ENCODE measurements around the gene KRTAP1-5.
"Not testable (repeated sequence)": the region's sequence is repeated elsewhere in the genome, so short reads cannot be mapped to it uniquely, and the experiment has no call there.

KRTAP1-5 gene

DNA sequence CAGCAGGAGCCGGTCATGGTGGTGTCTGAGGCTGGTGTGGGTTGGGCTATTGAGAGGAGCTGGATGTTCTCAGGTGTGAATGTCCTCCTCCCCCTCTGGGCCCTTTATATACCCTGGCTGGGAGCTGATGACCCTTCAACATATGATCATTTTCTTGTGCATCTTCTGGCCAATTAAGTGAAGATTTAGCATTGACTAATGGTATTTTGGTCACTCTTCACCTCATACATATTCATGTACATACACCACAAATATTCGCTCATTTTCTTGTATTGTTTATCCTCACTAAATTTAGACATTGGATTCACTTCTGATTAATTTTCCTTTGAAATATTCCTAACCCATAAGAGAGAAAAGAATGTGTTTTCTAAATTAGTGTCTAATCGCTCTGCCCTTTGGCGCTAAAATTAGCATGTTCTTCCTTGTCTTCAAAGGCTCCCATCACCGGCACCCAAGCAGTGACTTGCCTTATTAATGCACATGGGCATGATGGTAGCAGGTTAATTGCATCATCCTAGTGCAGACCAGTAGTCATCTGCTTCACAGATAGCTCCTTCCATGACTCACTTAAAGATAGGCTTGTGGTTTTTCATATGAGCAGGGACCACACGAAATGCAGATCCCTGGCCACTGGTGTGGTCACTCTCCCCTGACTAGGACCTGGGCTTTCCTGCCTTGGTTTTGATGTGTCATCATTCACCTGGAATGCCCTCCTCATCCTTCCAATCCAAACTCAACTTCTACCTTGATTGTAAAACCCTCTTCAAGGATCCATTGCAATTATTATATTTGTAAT lies 39.0 kb upstream of the KRTAP1-5 start, which contains the start of gene KRTAP2-4:
Gene KRTAP2-4 (minus strand): TSS at position 51 of the 796 bp plus-strand sequence. CDS start 34 bp downstream, at position 17.
- FAIRE-seq = no peak
- no peak for DNase-seq (ENCODE audit: insufficient read length, low spot score)
- TF ChIP-seq, protein P1, sequence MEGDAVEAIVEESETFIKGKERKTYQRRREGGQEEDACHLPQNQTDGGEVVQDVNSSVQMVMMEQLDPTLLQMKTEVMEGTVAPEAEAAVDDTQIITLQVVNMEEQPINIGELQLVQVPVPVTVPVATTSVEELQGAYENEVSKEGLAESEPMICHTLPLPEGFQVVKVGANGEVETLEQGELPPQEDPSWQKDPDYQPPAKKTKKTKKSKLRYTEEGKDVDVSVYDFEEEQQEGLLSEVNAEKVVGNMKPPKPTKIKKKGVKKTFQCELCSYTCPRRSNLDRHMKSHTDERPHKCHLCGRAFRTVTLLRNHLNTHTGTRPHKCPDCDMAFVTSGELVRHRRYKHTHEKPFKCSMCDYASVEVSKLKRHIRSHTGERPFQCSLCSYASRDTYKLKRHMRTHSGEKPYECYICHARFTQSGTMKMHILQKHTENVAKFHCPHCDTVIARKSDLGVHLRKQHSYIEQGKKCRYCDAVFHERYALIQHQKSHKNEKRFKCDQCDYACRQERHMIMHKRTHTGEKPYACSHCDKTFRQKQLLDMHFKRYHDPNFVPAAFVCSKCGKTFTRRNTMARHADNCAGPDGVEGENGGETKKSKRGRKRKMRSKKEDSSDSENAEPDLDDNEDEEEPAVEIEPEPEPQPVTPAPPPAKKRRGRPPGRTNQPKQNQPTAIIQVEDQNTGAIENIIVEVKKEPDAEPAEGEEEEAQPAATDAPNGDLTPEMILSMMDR (IDR thresholded peaks at IDR 0.05; ENCODE audit: insufficient read depth, missing control alignments) = no peak

DNA sequence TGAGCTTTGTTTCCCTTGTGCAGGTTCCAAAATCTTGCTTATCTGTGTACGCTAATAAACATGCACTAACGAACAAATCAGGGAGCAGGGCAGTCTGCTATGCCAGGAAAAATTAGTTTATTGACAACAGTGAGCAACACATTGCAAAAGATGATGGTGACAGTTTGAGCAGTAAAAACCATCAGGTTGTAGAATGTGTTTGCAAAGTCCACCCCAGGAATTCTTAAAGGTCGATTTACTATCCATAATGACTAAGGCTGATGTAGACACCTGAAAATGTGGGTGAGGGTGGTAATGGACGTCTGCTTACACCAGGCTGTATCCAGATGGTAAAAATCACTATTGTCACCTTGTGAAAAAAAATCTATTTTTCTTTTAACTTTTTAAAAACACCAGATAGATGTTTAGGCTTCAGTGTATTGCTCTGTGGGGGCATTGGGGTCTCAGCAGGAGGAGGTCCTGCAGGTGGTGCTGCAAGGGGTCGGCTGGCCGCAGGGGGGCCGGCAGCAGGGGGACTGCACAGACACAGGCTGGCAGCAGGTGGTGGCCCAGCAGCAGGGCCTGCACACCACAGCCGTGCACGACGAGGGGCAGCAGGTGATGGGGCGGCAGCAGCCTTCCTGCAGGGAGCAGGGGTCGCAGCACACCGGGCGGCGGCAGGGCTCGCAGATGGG lies 38.1 kb upstream of the KRTAP1-5 start:
- not testable (repeated sequence) for DNase-seq (ENCODE audit: insufficient read length, low spot score); FAIRE-seq

DNA sequence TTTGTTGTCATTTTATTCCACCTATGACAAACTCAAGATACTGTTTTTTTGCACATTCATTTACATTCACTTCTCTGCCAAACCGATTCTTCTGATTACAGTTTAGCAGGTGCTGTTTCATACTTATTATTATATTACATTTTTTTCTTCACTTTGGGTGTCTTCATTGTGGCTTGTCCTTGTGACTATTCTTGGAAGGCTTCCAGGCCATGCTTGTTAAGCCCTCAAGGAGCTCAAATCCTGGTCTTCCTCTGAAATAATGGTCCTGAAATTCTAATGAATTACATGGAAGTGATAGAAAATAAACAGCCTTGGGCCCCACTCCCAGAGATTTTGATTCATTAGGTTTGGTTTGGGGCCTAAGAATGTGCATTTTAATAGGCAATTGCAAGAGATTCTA lies 37.3 kb upstream of the KRTAP1-5 start:
- FAIRE-seq (no peak), DNase-seq (ENCODE audit: insufficient read length, low spot score) (no peak)
- TF ChIP-seq, protein P1 (IDR thresholded peaks at IDR 0.05; ENCODE audit: insufficient read depth, missing control alignments) = no peak

DNA sequence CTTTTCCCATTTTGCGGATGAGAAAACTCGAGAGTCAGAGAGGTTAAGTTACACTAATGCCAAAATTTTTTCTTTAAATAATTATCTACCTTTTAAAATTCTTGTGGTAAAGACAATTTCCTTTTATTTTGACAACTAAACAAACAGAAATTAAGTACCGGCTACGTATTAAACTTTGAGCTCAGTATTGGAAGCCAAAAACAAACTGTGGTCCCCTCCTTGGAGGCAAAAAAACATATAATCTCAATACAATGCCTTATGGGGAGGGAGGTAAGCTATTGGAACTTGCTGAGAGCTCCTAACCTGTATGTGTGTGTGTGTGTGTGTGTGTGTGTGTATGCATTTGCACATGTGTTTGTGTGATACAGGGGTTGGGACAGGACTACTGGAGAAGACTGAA lies 36.4 kb upstream of the KRTAP1-5 start:
- FAIRE-seq (no peak), DNase-seq (ENCODE audit: insufficient read length, low spot score) (no peak)
- TF ChIP-seq, protein P1 (IDR thresholded peaks at IDR 0.05; ENCODE audit: insufficient read depth, missing control alignments) = no peak

DNA sequence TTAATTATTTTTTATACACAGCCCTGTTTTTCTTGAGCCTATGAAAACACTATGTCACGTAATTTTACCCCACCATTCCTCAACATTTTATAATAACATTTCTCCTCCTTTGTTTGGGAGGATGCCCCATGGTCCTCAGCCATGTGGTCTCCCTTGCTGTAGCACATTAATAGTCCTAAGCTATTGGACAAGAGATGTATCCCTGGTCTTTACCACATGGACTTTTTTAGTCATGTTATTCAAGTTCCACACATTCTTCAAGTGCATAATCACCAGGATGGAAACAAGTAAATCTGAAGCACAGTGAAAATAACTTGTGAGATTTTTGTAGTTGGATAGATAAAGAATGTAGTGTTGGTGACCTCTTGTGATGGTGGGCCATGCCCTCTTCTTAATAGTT lies 35.0 kb upstream of the KRTAP1-5 start:
- FAIRE-seq = no peak
- TF ChIP-seq, protein P1 (IDR thresholded peaks at IDR 0.05; ENCODE audit: insufficient read depth, missing control alignments) = no peak
- no peak for DNase-seq (ENCODE audit: insufficient read length, low spot score)

DNA sequence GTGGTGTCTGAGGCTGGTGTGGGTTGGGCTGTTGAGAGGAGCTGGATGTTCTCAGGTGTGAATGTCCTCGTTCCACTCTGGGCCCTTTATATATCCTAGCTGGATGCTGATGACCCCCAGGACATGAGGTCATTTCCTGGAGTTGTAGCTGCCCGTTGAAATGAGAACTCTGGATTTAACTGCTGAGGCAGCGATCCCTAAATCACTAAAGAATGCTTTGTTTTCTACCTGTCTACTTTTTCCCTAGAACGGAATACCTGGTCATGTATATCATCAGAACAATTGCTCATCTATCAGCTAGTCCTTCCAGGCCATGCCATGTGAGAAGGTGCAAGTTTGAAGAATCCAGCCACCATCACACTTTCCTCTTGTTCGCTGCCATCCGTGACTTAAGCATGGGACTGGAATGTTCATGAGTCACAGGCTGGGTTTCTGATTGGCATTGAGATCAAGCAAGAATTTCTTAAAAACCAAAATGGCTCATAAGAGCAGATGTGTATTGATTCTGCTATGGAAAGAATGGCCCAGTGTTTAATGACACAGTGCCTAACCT lies 33.1 kb upstream of the KRTAP1-5 start, which contains the start of gene KRTAP2-3:
Gene KRTAP2-3 (minus strand): TSS at position 63 of the 553 bp plus-strand sequence. CDS start 64 bp downstream, outside the sequence.
- no peak for DNase-seq (ENCODE audit: insufficient read length, low spot score)
- FAIRE-seq = no peak
- TF ChIP-seq, protein P1 (IDR thresholded peaks at IDR 0.05; ENCODE audit: insufficient read depth, missing control alignments) = no peak

DNA sequence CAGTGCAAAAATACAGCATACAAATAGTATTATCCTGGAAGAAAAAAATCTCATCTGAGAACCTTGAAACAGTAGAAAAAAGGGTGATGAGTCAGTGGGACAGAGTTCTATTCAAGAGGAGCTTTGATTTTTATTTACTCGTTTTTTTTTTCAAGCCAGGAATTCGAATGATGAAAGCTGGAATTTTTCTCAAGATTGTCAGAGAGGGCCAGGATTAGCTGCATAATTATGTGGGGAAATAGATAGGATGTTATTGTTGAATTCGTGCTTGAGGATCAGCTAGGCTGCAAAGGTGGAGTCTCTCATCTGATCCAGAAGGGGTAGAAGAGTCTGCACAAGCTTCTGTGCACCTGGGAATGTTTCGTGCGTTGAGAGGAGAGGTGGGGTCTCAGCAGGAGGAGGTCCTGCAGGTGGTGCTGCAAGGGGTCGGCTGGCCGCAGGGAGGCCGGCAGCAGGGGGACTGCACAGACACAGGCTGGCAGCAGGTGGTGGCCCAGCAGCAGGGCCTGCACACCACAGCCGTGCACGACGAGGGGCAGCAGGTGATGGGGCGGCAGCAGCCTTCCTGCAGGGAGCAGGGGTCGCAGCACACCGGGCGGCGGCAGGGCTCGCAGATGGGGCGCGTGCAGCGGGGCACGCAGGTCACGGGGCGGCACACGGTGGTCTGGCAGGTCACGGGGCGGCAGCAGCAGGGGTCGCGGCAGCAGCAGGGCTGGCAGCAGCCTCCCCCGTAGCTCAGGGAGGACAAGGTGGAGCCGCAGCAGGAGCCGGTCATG lies 32.5 kb upstream of the KRTAP1-5 start:
- not testable (repeated sequence) for FAIRE-seq; DNase-seq (ENCODE audit: insufficient read length, low spot score)
